NCI-H2196 (cell line): ENCODE data around the gene CTSH.
"Not testable (repeated sequence)": the region's sequence is repeated elsewhere in the genome, so short reads cannot be mapped to it uniquely, and the experiment has no call there.

ENCODE experiments used
- DNase-seq: peaks from one replicate; lab custom pipeline; 2025; ENCODE audit not compliant: unreplicated experiment; lab: John Stamatoyannopoulos, UW

CTSH gene

DNA sequence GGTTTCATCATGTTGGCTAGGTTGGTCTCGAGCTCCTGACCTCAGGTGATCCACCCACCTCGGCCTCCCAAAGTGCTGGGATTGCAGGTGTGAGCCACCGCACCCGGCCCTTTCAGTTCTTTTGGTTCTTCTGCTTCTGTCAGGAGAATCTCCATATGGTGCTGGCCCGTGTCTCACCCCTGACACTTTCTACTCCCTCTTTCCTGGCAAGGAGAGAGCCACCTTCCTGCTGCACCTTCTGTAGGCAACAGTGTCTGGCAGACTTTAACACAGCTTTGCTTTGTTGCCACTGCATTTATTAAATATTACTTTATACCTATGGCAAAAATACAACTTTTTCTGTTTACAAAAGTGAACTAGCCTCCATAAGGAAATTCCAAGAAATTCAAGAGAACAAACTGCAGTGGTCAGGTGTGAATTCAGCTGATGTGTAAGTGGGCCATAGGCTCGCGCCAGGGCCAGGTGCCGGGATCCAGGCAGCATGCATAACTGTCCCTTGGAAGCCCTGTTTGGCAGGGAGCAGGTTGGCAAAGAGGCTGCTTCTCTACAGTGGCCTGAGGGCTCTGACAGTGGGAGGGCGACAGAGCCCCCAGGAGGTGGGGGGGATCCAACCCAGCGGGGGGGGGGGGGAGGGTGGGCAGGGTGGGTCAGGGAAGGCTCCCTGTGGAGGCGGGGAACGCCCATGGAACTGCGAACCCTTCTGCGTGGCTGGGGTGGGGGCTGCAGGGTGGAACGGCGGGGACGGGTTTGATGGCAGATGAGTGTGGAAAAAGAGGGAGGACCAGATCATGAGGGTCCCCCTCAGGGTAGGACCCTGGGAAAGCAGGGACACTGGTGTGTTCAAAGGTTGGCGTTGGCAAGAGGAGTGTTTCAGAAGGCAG lies 21.1 kb downstream of the CTSH start:
- DNase-seq: no peak

DNA sequence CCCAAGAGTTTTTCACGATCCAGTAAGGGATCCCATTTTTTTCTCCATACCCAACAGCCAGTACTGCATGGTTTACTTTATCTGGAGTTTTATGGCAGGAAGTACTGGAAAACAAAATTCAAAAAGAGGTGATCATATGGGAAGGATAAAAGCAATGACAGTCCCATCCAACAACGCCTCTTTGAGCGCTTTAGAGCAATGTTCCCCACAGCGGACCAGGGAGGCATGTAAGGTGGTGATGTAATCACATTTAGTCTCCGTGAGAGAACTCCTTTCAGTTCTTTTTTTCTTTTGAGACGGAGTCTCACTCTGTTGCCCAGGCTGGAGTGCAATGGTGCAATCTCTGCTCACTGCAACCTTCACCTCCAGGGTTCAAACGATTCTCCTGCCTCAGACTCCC lies 21.8 kb downstream of the CTSH start:
- no peak for DNase-seq

DNA sequence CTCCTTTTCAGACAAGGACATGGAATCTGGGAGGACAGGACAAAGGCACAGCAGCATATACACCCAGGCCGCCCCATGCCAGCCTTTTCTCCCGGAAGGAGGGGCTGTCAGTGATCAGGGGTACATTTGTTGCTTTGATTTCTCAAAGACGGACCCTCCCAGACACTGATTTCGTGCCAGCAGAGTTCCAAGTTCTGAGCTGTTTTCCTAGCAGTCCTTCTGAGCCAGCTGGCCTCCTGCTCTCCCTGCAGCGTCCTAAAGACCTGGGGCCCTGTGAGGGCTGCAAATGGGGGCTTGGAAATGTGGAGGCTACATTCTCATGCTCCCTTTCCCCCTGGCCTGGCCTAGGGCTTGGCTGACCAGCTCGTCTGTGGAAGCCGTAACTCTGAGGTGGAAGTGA lies 22.3 kb downstream of the CTSH start:
- DNase-seq: no peak

DNA sequence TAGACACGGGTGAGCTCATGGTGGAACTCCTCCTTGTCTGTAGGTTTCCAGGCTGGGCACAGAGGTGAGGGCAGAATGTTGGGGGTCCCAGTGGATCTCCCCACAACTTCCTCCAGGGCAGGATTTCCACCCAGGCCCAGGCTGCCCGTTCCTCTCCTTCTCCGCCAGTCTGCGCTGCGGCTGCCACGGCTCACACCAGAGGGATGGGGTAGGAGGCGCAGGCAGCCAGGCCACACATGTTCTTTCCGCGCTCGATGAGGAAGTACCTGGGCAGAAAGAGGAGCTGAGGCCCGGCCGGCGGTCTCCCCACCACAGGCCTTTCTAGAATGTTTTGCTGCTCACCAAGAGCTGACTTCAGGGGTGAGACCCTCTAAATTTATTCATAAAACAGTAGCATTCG lies 22.9 kb downstream of the CTSH start:
- no peak for DNase-seq

DNA sequence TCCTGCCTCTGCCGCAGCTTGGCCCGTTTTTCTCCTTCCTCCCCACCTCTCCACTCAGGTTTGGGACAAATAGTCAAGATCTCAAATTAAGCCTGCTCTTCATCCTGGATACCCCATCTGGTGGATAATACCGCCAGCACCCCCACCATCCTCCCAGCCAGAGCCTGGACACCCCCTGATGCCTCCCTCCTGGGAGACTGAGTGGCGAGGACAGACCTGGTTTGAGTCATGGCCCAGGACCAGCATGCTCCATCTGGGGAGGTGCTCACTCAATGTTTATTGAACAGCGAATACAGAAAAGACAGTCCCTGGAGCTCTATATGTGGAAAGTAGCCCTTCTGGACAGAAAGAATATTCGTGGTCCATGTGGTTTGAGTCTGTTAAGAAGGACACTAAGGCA lies 23.3 kb downstream of the CTSH start:
- no peak for DNase-seq

DNA sequence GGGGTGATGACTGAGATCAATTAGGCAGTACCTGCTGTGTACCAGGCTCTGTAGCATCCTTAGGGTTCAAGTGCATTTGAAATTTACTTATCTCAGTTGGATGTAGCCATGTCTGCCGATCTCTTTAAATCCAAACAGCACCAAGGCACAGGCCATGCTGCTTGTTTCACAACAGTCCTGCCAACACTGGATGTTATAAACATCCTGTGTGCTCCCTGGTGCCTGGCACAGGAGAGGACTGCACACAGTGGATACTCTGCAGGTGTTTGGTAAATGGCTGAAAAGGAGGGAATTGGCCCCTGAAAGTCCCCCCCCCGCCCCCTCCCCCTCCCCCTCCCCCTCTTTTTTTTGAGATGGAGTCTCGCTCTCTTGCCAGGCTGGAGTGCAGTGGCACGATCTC lies 27.0 kb downstream of the CTSH start:
- no peak for DNase-seq

DNA sequence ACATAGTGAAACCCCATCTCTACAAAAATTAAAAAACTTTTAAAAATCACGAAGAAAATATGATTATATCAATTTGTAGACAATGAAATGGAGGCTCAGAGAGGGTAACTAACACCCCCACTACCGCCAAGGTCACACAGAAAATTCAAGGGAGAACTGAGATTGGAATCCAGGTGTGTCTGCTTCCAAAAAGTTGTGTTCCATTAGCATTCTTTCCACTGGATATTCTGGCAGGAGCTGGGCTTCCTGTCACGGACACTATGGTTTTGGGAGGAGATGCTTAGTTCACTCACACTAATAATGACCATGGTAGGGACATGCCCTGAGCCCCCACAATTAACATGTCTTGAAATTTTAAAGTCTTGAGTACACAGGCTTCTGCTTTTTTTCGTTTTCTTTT lies 28.8 kb downstream of the CTSH start:
- DNase-seq: no peak

DNA sequence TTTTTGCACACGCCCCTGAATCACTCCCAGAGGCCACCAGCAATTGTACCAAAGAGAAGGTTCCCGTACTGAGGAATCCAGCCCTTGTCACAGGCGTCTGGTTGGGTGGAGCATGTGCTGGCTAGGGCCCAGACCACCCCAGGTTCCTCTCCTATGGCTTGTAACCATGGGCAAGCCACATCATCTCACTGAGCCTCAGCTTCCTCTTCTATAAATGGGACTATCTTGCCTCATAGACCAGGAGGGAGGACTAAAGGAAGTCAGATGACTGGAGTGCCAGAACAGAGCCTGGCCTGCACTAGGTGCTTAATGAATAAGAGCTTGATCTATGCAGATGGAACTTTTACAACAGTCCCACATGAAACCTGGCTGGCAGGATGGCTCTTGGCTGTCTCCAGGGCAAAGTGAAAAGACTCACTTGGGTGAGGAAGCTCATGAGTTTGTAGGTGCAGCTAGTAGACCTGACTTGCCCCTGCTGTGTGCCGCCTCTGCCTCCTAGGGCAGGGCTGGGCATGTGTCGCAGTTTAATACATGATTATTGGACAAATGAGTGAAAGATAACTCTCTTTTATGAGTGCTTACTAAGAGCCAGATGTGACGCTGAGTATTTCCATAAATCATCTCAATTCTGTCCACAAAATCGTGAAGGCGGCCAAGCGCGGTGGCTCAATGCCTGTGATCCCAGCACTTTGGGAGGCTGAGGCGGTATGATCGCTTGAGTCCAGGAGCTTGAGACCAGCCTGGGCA lies 29.3 kb downstream of the CTSH start:
- DNase-seq: no peak

DNA sequence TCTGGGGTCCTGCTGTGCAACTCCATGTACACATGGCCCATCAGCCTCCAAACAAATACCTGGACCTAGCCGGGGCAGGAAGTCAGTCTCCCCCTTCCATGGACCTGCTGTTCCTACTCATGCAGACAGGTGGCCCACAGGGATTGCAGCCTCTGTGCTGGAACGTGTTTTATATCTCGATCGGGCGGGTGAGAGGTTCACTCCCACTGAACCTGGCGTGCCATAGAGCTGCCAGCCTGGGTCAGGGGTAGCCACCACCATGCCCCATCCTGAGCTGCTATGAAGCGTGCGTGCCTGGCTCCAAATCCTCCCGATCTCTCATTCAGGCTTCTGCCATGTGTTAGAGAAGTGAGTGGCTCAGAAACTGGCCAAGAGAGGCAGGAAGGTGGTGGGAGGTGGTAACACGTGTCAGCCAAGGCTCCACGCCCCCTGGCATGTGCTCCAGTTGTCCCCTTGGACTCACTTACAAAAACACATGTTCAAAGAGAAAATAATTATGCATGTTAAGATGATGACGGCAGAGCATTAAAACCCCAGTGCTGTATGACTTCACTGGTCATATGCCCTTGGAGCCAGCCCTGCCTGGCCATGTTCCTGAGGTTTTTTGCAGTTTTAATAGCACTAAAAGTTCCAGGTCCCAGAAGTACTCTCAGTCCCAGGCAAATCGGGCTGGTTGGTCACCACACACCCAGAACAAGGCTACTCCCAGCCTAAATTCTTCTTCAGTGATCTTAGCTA lies 30.6 kb downstream of the CTSH start:
- peak; percentile 4 for DNase-seq

DNA sequence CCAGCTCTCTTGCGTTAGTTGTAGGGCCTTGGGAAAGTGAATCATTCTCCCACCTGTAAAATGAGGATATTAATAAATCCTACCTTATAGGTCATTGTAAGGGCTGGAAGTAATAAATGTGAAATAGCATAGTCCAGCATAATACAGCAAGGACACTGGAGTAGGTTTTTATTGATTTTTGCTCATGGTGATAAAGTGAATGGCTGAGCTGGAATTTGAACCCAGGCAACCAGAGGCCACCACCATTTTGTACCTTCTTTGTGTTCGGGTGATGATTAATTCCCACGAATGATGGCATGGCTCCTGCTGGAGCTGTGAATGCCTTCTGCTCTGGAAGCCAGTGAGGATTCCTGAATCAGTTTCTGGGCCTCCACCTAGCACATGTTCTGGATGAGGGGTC lies 31.8 kb downstream of the CTSH start:
- no peak for DNase-seq

DNA sequence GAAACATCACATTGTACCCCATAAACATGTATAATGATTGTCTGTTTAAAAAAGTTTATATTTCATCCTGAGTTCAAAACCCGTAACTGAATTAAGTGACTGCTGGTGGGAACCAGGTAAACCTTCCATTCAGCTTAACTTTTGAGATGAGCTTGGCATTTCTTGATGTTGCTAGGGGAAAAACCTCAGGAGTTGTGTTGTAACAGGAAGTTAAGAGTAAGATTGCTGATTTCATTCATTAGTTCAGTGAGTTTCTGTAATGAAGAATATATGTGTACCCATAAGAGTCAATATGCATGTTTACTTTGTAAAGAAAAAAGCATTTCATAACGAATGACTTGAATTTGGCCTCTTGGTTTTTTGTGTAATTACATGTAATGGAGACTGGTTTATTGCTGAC lies 32.5 kb downstream of the CTSH start:
- no peak for DNase-seq

DNA sequence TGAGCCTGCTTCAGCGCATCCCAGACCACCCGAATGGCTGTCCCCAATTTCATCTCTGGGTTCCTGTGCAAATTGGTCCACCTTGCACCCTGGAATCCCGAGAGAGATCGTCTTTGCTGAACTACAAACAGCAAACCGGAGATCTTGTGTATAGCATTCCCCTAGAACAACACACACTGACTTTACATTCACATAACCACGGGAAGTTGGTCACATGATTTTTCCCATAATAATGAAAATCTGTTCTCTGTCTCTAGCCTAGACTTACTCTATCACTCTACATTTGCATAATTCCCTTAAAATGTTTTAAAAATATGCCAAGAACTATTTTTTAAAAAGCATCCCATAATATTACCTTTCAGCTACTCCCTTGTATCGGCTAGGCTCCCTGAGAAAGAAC lies 34.6 kb downstream of the CTSH start:
- DNase-seq: no peak

DNA sequence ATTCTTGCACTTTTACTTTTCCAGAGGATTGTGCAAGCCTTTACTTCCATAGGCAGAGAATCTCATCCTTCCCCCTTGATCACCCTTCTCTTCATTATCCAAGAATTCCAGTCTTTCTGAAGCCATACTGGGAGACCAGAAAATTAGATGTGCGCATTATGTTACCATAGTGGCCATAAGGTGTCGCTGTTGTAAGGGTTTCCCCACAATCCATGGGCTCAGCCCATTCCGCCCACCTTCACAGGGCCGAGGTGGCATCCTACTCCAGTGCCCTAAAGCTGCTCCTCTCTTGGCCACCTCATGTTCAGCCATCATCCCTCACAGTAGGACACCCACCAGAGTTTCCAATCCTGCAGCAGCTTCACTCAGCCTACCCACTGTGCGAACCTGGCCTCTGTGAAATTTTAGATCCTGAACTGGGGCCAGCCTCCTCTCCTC lies 35.0 kb downstream of the CTSH start:
- DNase-seq: peak; percentile 23

DNA sequence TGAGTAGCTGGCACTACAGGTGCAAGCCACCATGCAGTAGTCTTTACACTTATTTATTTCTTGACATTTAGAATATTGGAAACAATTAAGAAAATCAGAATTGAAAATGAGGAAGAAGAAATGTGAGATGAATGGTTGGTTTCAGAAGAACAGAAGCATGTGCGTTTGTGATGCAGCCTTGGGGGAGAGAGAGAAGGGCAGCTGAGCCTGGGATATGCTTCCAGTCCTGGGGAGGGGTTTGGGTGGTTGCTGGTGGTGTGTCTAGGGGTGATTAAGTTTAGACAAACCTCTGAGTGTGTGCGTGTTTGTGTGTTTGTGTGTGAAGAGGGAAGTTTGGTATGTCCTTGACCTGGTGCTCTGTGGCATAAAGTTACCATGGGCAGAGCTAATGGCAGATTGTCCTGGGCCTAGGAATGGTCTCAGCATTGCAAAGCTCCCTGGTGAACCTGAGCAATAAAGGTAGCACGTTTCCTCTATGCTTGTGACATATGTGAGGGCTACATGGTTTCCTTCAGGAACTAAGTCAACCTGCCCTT lies 35.6 kb downstream of the CTSH start:
- DNase-seq: no peak

DNA sequence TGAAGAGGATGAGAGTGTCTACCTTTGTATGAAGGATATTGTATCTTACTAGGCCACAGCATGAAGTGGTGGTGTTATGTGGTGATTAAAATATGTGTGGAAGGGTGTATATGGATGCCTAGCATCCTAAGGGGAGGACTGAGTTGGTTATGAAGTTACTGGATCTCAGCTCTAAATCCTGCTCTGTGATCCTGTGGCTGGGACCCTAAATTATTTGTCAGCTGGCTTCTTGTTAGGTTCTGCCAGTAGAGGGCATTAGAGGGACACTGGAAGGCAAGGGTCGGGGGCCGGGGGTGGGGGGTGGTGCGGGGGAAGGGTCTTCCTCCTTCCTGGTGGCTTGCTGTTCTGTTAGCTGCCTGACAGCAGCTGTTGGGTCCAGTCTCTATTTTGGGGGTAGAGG lies 37.3 kb downstream of the CTSH start:
- DNase-seq: no peak

DNA sequence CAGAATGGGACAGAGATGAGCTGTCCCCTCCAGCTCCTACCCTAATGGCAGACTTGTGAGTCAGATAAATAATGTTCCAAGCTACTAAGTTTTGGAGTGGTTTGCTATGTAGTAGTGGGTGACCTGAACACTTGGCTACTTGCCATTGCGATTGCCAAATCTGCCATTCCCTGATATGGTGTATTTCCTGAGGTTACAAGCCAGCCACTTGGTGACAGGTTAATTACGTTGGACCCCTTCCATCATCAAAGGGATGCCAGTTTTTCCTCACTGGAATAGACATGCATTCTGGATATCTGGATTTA lies 38.6 kb downstream of the CTSH start:
- DNase-seq: peak; percentile 9

DNA sequence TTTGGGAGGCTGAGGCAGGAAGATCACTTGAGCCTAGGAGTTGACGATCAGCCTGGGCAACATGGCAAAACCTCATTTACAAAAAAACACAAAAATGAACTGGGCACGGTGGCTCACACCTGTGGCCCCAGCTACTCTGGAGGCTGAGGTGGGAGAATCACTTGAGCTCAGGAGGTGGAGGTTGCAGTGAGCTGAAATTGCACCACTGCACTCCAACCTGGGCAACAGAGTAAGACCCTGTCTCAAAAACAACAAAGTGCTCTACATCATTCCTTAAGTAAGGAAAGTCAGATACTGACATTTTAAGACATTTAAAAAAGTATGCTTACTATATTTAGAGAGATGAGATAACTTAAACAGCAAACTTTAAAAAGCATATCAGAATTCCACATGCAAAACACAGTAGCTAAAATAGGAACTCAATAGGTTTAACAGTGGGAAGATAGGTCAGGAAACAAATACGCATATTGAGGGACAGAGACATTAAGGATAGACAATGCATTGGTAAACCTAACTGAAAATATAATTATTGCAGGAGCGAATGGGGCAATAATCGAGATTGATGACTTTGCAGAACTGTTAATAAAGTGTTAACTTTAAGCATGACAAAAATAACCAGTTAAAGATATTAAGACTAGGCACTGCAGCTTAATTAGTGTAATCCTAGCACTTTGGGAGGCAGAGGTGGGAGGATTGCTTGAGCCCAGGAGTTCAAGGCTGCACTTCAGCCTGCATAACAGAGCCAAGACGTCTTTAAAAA lies 40.1 kb downstream of the CTSH start:
- no peak for DNase-seq

DNA sequence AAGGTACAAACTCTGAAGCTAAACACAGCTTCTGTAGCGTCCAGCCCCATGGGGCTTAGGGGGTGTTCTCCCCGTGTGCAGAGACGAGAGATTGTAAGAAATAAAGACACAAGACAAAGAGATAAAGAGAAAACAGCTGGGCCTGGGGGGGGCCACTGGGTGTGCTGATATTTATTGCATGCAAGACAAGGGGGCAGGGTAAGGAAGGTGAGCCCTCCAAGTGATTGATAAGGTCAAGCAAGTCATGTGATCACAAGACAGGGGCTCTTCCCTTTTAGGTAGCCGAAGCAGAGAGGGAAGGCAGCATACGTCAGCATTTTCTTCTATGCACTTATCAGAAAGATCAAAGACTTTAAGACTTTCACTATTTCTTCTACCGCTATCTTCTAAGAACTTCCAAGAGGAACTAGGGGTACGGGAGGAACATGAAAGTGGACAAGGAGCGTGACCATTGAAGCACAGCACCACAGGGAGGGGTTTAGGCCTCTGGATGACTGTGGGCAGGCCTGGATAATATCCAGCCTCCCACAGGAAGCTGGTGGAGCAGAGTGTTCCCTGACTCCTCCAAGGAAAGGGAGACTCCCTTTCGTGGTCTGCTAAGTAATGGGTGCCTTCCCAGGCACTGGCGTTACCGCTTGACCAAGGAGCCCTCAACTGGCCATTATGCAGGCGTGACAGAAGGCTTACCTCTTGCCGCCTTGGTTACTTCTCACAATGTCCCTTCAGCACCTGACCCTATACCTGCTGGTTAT lies 42.4 kb downstream of the CTSH start:
- DNase-seq: not testable (repeated sequence)

DNA sequence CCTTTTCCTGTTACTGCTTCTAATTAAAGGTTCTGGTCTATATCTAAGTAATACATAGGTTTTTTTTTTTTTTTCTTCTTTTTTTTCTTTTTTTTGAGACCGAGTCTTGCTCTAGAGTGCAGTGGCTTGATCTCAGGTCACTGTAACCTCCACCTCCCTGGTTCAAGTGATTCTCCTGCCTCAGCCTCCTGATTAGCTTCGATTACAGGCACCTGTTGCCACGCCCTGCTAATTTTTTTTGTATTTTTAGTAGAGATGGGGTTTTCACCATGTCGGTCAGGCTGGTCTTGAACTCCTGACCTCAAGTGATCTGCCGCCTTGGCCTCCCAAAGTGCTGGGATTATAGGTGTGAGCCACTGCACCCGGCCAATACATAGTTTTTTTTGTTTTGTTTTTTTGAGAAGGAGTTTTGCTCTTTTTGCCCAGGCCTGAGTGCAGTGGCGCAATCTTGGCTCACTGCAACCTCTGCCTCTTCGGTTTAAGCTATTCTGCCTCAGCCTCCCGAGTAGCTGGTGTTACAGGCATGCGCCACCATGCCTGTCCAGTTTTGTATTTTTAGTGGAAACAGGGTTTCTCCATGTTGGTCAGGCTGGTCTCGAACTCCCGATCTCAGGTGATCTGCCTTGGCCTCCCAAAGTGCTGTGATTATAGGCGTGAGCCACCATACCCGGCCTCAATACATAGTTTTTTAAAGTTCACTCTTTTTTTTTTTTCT lies 43.9 kb downstream of the CTSH start:
- DNase-seq: not testable (repeated sequence)

DNA sequence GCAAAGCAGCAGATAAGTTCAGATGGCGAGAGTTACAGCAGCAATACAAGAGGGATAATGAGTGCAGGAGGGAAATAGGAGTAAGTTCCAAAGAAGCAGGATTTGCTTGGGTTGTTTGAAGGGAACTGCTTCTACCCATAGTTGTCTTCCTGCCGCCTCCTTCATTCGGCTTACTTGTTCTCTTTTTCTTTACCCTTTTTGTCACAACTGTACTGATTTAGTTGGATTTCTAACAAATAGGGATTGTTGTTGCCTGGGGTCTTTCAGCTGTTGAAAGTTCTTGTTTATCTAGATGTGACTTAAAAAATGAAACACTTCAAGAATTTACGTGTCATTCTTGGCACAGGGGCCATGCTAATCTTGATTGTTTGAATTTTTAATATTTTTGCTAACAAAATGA lies 46.3 kb downstream of the CTSH start:
- no peak for DNase-seq
